Measurements from ENCODE around the gene PITPNC1.
"Not testable (repeated sequence)": the region's sequence is repeated elsewhere in the genome, so short reads cannot be mapped to it uniquely, and the experiment has no call there.

The PITPNC1 gene

DNA sequence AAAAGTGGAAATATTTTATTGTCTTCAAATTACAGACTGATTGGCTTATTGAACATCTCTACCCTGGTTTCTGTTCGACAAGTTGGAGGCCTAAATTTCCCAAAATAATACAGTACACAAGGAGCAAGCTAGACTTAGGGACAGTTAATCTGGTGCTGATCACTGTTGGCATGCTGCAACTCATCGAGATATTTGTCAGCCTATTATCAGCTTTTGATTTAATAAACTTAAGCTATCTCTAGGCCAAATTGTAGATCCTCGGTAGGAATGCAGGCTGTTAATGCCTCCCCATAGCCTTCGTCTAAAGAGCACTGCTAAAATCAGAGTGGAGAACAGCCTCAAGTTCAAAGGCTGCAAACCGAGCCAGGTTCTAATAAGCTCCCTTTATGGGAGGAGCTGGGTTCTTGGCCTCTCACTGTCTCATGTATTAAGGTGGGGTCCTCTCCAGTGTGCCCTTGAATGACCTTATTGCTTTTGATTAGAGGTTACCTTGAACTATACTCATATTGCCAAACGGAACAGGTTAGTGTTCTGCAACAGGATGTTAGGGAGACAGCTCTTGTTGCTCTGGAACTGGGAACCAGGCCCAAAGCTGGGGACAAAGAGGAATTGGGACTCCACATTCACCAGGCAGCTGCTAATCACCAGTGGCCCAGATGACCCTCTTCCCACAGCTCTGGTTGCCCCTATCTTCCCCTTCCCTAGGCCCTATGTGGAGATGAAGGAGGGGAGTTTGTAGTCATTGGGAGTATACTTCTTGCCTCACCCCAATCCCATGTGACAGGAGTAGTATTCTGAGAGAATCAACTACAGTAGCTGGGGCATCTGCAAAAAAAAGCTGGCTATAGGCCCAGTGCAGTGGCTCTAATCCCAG, 271.2 kb downstream of the PITPNC1 start:
- TF ChIP-seq, protein P1, sequence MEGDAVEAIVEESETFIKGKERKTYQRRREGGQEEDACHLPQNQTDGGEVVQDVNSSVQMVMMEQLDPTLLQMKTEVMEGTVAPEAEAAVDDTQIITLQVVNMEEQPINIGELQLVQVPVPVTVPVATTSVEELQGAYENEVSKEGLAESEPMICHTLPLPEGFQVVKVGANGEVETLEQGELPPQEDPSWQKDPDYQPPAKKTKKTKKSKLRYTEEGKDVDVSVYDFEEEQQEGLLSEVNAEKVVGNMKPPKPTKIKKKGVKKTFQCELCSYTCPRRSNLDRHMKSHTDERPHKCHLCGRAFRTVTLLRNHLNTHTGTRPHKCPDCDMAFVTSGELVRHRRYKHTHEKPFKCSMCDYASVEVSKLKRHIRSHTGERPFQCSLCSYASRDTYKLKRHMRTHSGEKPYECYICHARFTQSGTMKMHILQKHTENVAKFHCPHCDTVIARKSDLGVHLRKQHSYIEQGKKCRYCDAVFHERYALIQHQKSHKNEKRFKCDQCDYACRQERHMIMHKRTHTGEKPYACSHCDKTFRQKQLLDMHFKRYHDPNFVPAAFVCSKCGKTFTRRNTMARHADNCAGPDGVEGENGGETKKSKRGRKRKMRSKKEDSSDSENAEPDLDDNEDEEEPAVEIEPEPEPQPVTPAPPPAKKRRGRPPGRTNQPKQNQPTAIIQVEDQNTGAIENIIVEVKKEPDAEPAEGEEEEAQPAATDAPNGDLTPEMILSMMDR (IDR thresholded peaks at IDR 0.05; ENCODE audit: insufficient read depth, low read depth, low read length, missing control alignments) = no peak
- H3K4me3 ChIP-seq (ENCODE audit: low read length) = no peak overlapping the region
- DNase-seq (ENCODE audit: low read depth) = no peak

DNA sequence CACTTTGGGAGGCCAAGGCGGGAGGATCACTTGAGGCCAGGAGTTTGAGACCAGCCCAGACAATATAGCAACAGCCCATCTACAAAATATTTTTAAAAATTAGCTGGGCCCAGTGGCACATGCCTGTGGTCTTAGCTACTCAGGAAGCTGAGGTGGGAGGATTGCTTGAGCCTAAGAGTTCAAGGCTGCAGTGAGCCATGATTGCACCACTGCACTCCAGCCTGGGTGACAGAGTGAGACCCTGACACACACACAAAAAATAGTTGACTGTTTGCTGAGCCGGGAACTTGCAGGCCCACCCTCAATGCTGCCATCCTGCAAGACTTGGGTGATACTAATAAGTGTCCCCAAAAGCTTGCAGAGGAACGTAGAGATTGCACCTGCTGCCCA, 271.8 kb downstream of the PITPNC1 start:
- not testable (repeated sequence) for H3K4me3 ChIP-seq (ENCODE audit: low read length); DNase-seq (ENCODE audit: low read depth)

DNA sequence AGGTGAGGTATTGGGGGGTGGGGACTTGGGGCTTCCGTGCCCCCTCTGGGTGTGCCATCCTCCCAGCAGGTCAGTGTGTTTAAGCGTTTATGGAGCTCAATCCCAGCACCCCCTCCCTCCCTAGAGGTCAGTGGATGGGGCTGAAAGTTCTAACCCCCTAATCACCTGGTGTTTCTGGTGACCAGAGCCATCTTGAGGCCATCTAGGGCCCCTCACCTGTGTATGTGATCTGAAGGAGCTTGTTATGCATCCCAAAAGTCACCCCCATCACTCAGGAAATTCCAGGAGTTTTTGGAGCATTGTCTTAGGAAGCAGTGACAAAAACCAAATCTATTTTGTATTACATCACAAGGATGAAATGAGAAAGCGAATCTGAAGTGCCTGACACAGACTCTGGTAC, 272.8 kb downstream of the PITPNC1 start:
- no peak overlapping the region for H3K4me3 ChIP-seq (ENCODE audit: low read length)
- no peak for DNase-seq (ENCODE audit: low read depth)
- TF ChIP-seq, protein P1 (IDR thresholded peaks at IDR 0.05; ENCODE audit: insufficient read depth, low read depth, low read length, missing control alignments) = no peak

DNA sequence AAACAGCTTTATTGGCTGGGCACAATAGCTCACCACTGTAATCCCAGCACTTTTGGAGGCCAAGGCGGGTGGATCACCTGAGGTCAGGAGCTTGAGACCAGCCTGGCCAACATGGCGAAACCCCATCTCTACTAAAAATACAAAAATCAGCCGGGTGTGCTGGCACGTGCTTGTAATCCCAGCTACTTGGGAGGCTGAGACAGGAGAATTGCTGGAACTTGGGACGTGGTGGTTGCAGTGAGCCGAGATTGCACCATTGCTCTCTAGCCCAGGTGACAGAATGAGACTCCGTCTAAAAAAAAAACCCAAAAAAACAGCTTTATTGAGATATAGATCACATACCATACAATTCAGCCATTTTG, 274.1 kb downstream of the PITPNC1 start:
- H3K4me3 ChIP-seq (ENCODE audit: low read length); DNase-seq (ENCODE audit: low read depth): not testable (repeated sequence)

DNA sequence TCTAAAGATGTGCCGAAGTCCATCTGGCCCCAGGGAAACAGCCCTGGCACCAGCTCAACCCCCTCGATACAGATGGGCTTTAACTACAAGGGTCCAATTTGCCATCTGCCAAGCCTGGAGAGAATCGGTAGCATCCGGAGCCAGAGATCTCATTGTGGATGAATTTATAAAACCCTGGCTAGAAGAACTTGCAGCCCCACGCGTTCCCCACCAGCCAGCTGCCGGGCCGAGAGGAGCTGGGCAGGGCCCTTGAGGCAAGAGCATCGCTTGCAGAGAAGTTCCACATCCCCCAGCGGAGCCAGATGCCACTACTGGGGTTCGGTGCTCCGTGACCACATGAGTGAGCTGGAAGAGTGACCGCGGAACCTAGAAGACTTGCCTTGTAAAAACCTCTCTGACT, 275.4 kb downstream of the PITPNC1 start:
- TF ChIP-seq, protein P1 (IDR thresholded peaks at IDR 0.05; ENCODE audit: insufficient read depth, low read depth, low read length, missing control alignments) = no peak
- H3K4me3 ChIP-seq (ENCODE audit: low read length) = no peak overlapping the region
- no peak for DNase-seq (ENCODE audit: low read depth)

DNA sequence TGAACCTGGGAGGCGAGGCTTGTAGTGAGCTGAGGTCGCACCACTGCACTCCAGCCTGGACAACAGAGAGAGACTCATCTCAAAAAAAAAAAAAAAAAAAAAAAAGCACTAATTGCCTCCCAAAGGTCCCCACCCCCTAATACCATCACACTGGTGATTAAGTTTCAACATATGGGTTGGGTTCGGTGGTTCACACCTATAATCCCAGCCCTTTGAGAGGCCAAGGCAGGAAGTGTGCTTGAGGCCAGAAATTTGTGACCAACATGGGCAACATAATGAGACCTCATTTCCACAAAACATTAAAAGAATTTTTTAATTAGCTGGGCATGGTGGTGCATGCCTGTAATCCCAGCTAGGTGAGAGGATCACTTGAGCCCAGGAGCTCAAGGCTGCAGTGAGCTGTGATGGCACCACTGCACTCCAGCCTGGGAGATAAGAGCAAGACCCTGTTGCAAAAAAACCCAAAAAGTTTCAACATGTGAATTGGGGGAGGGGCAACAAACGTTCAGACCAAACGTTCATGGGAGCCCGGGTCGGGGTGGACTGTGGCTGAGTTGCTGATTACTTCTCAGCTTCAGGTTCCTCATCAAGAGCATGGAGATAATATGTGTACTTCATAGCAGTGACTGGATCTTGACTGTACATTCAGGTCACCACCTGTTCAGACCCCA, 278.5 kb downstream of the PITPNC1 start:
- TF ChIP-seq, protein P1 (IDR thresholded peaks at IDR 0.05; ENCODE audit: insufficient read depth, low read depth, low read length, missing control alignments) = no peak
- DNase-seq (ENCODE audit: low read depth) = no peak
- H3K4me3 ChIP-seq (ENCODE audit: low read length) = no peak overlapping the region

DNA sequence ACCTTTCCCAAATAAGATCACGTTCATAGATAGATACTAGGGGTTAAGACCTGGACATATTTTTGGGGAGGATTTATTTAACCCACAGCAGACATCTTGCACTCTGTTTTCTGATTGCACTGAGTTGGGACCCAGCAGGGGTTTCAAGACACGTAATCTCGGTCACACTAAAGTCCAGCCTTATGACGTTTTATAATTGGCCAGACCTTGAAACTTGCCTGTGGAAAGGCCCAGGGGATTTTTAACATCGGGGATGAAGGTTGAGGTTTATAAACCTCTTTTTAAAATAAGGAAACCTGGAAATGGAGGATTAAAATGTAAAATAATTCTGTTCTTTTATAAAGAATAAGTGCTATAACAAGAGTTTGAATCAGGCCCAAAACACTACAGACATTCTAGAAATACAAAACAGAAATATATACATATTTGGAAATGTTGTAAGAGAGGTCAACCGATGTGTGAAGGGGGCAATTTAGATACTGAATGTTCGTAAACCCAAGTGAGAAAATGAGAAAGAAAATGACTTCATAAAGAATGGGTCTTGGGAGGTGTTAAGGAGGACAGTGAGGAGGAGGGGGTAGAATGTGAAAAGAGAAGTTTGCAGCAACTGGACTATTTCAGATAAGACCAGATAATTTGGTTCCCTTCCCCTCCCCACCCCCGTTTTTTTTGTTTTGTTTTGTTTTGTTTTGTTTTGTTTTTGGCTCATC, 279.6 kb downstream of the PITPNC1 start:
- TF ChIP-seq, protein P1 (IDR thresholded peaks at IDR 0.05; ENCODE audit: insufficient read depth, low read depth, low read length, missing control alignments) = no peak
- H3K4me3 ChIP-seq (ENCODE audit: low read length) = no peak overlapping the region
- DNase-seq (ENCODE audit: low read depth) = no peak
